TTC549 (cell line): ENCODE data around the gene NR1D1.
"Not testable (repeated sequence)": the region's sequence is repeated elsewhere in the genome, so short reads cannot be mapped to it uniquely, and the experiment has no call there.

Source experiments
- FAIRE-seq: peaks from 2 replicates; lab custom pipeline; 2012; peaks lifted over from hg19 to GRCh38; lab: Jason Lieb, UNC

Gene NR1D1

DNA sequence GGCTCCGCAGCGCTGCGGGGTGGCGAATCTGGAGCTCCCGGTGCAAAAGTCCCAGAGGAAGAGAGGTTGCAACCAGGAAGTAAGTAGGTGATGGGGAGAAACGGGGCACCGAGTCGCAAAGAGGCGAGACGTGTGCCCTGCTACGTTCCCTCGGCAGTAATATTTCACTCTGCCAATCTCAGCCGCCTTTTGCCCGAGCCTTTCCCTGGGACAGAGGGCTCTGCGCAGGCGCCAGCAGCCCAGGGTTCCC is at the start of gene NR1D1:
TSS of gene NR1D1 (minus strand) at position 171 of the 250 bp plus-strand sequence. CDS start 495 bp downstream, outside the sequence.
- no peak for FAIRE-seq

DNA sequence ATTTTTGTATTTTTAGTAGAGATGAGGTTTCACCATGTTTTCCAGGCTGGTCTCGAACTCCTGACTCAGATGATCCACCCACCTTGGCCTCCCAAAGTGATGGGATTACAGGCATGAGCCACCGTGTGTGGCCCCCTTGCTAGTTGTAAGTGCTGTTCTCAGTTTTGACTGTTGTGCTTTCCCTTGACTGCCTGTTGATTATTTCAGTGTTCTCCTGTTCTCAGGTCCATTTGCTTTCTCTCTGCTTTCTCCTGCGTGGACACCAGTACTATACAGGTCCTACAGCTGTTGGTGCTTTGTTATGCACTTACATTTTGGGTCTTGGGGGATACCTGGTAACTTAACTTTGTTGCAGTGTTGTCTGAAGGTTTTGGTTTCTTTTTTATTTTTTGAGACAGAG is 48.1 kb upstream of the NR1D1 start:
- no peak for FAIRE-seq

DNA sequence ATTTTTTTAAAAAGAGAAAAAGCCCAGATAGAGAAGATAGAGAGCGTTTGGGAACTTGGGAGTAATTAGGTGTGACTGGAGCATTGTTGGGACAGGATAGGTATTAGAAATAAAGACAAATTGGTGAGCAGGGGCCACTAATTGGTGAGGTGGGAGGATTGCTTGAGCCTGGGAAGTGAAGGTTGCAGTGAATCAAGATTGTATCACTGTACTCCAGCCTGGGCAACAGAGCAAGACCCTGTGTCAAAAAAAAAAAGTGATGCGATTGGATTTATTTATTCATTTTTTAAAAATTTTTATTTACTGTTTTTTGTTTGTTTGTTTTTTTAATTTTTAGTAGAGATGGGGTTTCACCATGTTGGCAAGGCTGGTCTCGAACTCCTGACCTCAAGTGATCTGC is 45.1 kb upstream of the NR1D1 start:
- no peak for FAIRE-seq

DNA sequence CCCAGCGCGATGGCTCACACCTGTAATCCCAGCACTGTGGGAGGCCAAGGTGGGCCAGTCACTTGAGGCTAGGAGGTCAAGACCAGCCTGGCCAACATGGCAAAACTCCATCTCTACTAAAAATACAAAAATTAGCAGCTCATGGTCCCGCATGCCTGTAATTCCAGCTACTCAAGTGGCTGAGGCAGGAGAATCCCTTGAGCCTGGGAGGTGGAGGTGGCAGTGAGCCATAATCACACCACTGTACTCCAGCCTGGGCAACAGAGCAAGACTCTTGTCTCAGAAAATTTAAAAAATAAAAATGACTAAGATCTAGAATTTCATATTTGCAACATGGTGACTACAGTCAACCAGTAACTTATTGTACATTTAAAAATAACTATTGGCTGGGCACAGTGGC is 42.8 kb upstream of the NR1D1 start:
- FAIRE-seq: not testable (repeated sequence)

DNA sequence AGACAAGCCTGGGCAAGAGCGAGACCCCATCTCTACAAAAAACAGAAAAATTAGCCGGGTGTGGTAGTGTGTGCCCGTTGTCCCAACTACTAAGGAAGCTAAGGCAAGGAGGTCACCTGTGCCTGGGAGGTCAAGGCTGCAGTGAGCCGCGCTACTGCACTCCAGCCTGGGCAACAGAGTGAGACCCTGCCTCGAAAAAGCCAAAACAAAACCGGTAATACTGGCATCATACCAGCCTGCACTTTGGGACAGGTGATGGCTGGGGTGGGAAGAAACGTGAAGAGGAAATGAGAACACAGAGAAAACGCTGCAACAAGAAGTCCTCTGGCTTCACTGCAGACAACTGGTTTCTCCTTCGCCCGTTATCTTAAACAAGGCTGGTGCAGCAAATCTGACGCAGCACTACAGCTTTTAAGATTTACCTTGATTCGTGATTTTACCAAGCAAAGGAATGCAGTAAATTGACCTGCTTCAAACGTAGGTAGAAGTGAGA is 39.2 kb upstream of the NR1D1 start:
- no peak for FAIRE-seq

GRCh38 chr17:40135817-40136216 is 35.4 kb upstream of the NR1D1 start:
- FAIRE-seq: no peak

DNA sequence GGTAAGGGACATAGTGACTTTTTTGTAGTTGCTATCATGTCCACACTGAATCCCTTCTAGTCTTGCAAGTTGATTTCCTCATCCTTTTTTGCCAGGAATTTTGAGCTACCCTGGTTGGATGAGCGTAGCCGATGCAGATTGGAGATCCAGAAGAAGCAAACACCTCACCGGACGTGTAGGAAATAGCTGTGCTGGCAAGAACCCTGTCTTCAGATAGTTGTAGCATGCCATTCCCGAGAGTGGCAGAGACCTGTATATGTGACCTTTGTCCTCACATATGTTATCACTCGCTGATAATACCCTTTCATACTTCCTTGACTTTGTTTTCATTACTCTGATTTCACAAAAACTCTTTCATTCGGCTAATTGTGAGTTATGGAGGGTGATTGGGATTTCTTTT is 33.8 kb upstream of the NR1D1 start:
- FAIRE-seq: no peak

DNA sequence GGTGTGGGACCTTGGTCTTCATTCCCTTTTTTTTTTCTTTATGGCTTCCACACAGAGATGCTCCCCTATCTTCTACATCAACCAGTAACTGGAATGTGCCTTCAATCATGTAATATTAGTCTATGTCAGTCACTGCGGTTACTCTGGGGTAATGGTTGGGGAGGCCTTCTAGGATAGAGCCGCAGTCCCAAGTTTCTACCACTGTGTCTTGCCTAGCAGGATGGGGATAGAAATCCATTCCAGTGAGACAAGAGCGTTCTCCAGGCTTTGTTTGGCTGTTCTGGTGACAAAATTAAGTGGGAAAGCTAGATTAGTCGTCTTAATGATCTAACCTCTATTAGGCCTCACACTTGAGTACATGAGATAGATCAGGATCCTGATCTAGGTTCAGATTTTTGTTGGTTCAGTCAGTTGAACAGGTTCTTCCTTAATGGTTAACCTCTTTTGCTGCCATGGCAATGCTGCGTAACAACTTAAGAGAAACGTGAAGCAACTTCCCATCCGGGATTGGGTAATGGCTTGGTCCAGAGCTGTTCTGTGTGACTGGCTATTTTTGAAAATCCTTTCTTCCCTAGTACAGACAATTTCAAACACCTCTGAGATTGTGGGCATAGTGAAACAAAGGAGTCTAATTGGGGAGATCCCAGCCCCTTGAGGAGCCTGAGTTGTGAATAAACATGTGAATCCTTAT is 30.1 kb upstream of the NR1D1 start:
- no peak for FAIRE-seq

DNA sequence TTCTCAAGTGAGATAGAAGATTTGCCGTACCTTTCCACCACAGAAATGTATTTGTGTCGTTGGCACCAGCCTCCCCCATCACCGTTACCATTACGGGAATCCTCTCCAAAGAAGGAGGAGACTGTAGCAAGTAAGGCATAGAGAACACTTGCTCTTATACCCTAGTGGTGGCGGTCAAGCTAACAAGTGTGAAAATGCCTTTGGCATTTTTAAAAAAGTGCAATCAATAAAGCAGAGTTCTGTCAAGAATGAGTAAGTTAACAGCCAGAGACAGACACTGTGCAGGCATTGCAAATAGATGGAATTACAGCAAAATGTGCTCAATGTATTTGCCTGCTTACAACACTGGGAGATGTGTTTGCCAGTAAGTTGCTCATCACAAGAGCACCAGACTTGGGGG is 29.1 kb upstream of the NR1D1 start:
- no peak for FAIRE-seq

GRCh38 chr17:40124279-40125141 is 24.1 kb upstream of the NR1D1 start:
- FAIRE-seq: no peak

DNA sequence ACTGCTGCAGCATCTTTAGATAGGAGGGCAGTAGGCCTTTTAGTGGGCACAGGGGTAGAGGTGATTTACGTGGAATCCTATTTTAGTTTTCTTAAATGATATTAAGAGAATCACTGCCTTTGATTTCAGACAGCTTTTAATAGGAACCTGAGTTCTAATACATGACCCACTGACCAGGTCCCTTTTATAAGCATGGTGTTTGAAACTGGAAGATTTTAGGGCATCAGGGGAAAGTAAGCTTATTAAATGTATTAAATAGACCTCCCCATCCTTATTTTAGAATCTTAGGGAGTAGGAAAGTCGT is 23.4 kb upstream of the NR1D1 start:
- no peak for FAIRE-seq

DNA sequence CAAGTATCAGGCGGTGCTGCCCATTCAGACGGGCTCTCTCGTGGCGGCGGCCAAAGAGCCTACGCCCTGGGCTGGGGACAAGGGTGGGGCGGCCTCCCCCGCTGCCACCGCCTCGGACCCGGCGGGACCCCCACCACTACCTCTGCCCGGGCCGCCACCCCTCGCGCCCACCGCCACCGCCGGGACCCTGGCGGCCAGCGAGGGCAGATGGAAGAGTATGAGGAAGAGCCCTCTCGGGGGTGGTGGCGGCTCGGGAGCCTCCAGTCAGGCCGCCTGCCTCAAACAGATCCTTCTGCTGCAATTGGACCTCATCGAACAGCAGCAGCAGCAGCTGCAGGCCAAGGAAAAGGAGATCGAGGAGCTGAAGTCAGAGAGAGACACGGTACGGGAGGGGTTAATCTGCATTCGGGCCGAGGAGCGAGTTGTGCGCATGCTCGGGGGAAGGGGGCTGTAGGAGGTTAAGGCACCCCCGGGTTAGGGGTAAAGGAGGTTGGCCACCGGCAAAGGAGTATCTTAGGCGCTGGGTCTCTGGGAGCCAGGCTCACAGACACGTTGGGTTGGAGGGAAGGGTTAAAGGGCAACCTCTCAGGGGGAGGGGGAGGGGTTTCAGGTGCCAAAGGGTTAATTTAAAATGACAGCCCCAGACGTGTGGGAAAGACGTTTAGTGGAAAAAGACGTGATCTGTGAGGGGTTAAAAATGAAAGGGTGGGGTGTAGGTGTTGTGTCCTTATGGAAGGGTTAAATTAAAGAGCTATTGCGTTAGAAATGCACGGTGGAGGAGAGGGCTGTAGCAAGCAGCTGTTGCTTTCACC is 22.8 kb upstream of the NR1D1 start:
- no peak for FAIRE-seq

- FAIRE-seq: no peak
These were observed 22.0 kb upstream of the NR1D1 start for GRCh38 chr17:40122136-40122998.

DNA sequence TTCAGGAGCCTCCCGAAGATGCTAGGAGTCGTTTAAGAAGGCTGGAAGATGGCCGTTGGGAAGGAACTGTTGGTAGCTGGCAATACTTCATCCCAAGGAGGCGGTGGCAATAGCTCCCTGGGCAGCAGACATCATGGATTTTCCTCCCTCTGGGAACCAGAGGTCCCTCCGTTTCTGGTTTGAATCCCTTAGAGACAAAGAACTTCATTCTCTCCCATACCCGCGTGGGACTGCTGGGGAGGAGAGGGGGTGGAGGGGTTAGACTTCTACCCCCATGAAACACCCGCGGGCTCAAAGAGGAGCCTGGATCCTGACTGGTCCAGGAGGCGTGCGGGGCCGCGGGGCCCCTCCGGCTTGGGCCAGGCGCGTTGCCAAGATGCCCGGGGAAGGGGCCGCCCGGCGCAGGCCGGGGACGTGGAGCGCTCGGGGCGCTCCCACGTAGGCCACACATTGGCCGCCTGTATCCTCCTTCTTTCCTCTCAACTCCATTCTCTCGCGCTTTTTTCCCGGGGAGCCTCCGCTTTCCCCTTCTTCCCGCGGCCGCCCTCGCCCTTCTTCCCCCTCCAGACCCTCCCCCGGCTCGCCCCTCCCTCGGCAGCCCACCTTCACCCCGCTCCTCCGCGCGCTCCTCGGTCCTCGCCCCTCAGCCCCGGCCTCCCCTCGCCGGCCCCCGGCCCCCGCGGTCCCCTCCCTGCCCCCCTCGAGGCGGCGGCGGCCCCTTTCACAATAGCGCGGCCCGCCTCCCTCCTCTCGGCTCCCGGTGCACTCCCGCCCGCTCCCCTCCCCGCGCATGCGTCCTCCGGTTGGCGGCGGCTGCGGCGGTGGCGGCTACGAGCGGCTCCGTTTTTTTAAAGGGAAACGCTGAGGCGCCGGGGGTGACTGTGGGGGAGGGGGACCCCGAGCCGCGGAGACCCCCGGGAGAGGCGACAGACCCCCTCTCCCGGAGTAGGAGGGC is 21.1 kb upstream of the NR1D1 start, which contains the start of gene MSL1:
TSS of gene MSL1 (plus strand) at position 791 of the 955 bp plus-strand sequence. CDS start 642 bp downstream, outside the sequence.
- no peak for FAIRE-seq

- FAIRE-seq: no peak
These were observed 14.7 kb upstream of the NR1D1 start for GRCh38 chr17:40115101-40115436.

DNA sequence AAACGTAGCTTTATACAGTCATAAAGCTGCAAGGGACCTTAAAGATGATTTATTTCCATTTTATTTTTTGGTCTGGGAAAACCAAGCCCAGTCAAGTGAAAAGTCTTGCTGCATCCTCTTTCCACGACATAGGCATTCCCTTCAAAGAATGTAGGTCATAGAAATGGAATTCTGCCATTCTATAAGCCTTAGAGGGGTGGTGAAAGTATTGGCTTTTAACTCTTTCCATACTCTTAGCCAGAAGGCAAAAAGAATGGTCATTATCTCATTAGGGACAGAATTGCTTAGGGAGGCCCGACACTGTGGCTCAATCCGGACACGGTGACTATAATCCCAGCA is 13.5 kb upstream of the NR1D1 start:
- no peak for FAIRE-seq

GRCh38 chr17:40113110-40113906 is 12.9 kb upstream of the NR1D1 start:
- peak; percentile 83 for FAIRE-seq

DNA sequence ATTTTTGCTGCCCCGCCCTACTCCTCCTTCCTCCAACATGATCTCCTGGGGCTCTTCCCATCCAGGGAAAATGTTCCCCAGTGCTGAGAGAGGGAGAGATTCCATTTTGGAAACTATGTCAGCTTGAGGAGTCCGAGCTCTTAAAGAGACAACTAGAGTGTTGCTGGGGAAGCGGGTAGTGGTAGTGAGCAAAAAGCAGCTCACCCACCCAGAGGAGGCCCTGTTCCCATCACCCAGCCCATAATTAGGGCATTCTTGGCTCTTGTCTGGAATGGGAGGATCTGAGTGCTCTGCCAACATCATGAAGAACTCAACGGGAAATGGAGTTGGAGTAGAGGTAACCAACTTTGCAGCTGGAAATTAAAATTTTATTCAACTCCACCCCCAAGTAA is 12.3 kb upstream of the NR1D1 start:
- FAIRE-seq: no peak

DNA sequence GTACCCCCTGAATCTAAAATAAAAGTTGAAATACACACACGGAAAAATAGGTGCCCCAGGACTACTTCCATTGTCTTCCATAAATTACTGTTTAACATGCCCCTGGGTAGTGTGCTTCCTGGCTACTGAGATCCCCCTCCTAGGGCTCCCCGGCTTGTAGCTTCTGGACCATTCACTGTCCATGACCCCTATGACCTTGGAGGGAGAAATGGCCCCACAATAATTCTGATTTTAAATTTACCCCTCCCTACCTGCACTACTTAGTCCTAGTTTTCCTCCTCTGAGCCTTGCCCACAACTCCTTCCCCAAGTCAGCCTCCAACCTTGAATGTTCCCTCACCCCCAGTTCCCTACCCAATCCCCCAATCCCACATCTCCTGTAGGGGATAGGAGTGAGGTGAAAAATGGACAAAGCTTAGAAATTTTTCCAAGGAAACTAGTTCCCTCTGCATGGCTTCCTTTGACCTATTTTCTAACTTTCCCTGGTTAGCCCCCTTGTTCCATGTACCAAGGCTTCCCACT is 11.9 kb upstream of the NR1D1 start:
- FAIRE-seq: no peak
